IMR-90 (cell line): ENCODE measurements around the gene HASPIN. TPM values are rescaled to one million over a fixed set of nuclear protein-coding genes. Genes with fewer than 3 reads are reported as not detected.

Experiments
- ATAC-seq: fragments of 200-7000 bp; cut with Tn5 transposase; 2 replicates; pipeline ENCODE4 v1.9.1; 2020; ENCODE audit warnings: low read depth, mild to moderate bottlenecking, moderate library complexity
- BruUV-seq: library from RNA; stranded (reverse); fragments of 400-500 nt; replicated peaks from 2 replicates; lab custom pipeline; 2021; lab: Mats Ljungman, UMichigan
- CTCF ChIA-PET: fragments of 300-600 bp; formaldehyde crosslinking; extraction: SDS; loops from one replicate; lab custom pipeline; 2021; ENCODE audit warnings: antibody characterized with exemption; lab: Yijun Ruan, JAX
- POLR2A ChIA-PET: fragments of 300-600 bp; sonication (Branson Sonifier 250); formaldehyde crosslinking; loops from one replicate; lab custom pipeline; 2022; ENCODE audit warnings: antibody characterized with exemption; ENCODE audit not compliant: unreplicated experiment; lab: Charles Lee
- DNase-seq: peaks from one replicate; pipeline ENCODE4 v3.0.0; 2013
- H2AFZ ChIP-seq: replicated peaks from 2 replicates; pipeline ENCODE3; 2013; ENCODE audit warnings: low read length, mild to moderate bottlenecking; ENCODE audit not compliant: poor library complexity
- H2AK5ac ChIP-seq: 2 replicates; pipeline ENCODE4 v1.6.1; 2013; ENCODE audit warnings: low read depth, low read length, inconsistent platforms
- H2AK9ac ChIP-seq: replicated peaks from 2 replicates; pipeline ENCODE3; 2013; ENCODE audit warnings: mild to moderate bottlenecking, low read depth, low read length, moderate library complexity; ENCODE audit not compliant: poor library complexity
- H2BK120ac ChIP-seq: 2 replicates; pipeline ENCODE4 v1.6.1; 2013; ENCODE audit warnings: low read depth, low read length, inconsistent platforms
- H2BK15ac ChIP-seq: 3 replicates; pipeline ENCODE4 v1.6.1; 2013; ENCODE audit warnings: low read depth, low read length, inconsistent platforms
- H2BK20ac ChIP-seq: 2 replicates; pipeline ENCODE4 v1.6.1; 2013; ENCODE audit warnings: low read depth, mild to moderate bottlenecking, inconsistent platforms, low read length, moderate library complexity
- H2BK5ac ChIP-seq: 2 replicates; pipeline ENCODE4 v1.6.1; 2013; ENCODE audit warnings: mild to moderate bottlenecking, low read depth, low read length, inconsistent platforms; ENCODE audit not compliant: poor library complexity, severe bottlenecking
- H3K14ac ChIP-seq: replicated peaks from 2 replicates; pipeline ENCODE4 v1.6.1; 2013; ENCODE audit warnings: low read depth, low read length, inconsistent platforms
- H3K18ac ChIP-seq: 2 replicates; pipeline ENCODE4 v1.6.1; 2013; ENCODE audit warnings: low read depth, low read length, control low read depth
- H3K23ac ChIP-seq: 2 replicates; pipeline ENCODE4 v1.6.1; 2013; ENCODE audit warnings: low read depth, low read length, inconsistent platforms
- H3K27ac ChIP-seq: 2 replicates; pipeline ENCODE4 v1.5.1; 2013; ENCODE audit warnings: mild to moderate bottlenecking, control low read depth, low read length; ENCODE audit not compliant: insufficient read depth
- H3K27me3 ChIP-seq: 2 replicates; pipeline ENCODE4 v1.6.1; 2013; ENCODE audit warnings: low read length; ENCODE audit not compliant: control insufficient read depth, insufficient read depth
- H3K36me3 ChIP-seq: 2 replicates; pipeline ENCODE4 v1.6.1; 2013; ENCODE audit warnings: low read length, mixed read lengths; ENCODE audit not compliant: control insufficient read depth, insufficient read depth
- H3K4ac ChIP-seq: 2 replicates; pipeline ENCODE4 v1.6.1; 2013; ENCODE audit warnings: low read depth, low read length, inconsistent platforms
- H3K4me1 ChIP-seq: 2 replicates; pipeline ENCODE4 v1.6.1; 2013; ENCODE audit warnings: low read length, mixed read lengths; ENCODE audit not compliant: control insufficient read depth, insufficient read depth
- H3K4me2 ChIP-seq: 2 replicates; pipeline ENCODE4 v1.6.1; 2013; ENCODE audit warnings: low read depth, mild to moderate bottlenecking, control low read depth, low read length, moderate library complexity
- H3K4me3 ChIP-seq: 2 replicates; pipeline ENCODE4 v1.5.1; 2013; ENCODE audit warnings: low read depth, mild to moderate bottlenecking, control low read depth, low read length, moderate library complexity; ENCODE audit not compliant: insufficient read depth
- H3K56ac ChIP-seq: 2 replicates; pipeline ENCODE4 v1.6.1; 2013; ENCODE audit warnings: low read length, inconsistent platforms; ENCODE audit not compliant: insufficient read depth; ENCODE audit errors: extremely low read depth
- H3K79me1 ChIP-seq, 2 experiments: 2 replicates each; pipeline ENCODE4 v1.6.1; 2013; ENCODE audit warnings: low read length in 2 of 2, inconsistent platforms in 1 of 2, low read depth in 1 of 2
- H3K9ac ChIP-seq: 2 replicates; pipeline ENCODE4 v1.6.1; 2013; ENCODE audit warnings: low read depth, low read length, control low read depth
- H3K9me1 ChIP-seq: 2 replicates; pipeline ENCODE4 v1.6.1; 2013; ENCODE audit warnings: low read length, inconsistent platforms; ENCODE audit not compliant: insufficient read depth
- H3K9me3 ChIP-seq: 2 replicates; pipeline ENCODE4 v1.6.1; 2013; ENCODE audit warnings: low read length; ENCODE audit not compliant: control insufficient read depth, insufficient read depth
- H4K20me1 ChIP-seq: 2 replicates; pipeline ENCODE4 v1.6.1; 2013; ENCODE audit warnings: low read length, inconsistent platforms; ENCODE audit not compliant: insufficient read depth
- H4K5ac ChIP-seq: 2 replicates; pipeline ENCODE4 v1.6.1; 2013; ENCODE audit warnings: mild to moderate bottlenecking, low read depth, low read length, control low read depth
- H4K8ac ChIP-seq, 2 experiments: 2 replicates each; pipeline ENCODE4 v1.6.1; 2013; ENCODE audit warnings: low read depth in 2 of 2, low read length in 2 of 2, control low read depth in 1 of 2, inconsistent platforms in 1 of 2
- H4K91ac ChIP-seq: 2 replicates; pipeline ENCODE4 v1.6.1; 2013; ENCODE audit warnings: low read depth, low read length, inconsistent platforms; ENCODE audit not compliant: insufficient read depth
- BHLHE40 ChIP-seq: fragments of 150-350 bp; IDR thresholded peaks from 2 replicates; pipeline ENCODE4 v1.6.1; 2016; ENCODE audit warnings: mild to moderate bottlenecking, low read depth, low read length
- CEBPB ChIP-seq: IDR thresholded peaks from 2 replicates; pipeline ENCODE4 v1.6.1; 2012; ENCODE audit warnings: low read depth, low read length, improper control_type of control experiment
- CHD1 ChIP-seq: IDR thresholded peaks from 2 replicates; pipeline ENCODE4 v1.6.1; 2012; ENCODE audit warnings: low read depth, low read length, improper control_type of control experiment
- CTCF ChIP-seq: conservative IDR thresholded peaks from 2 replicates; pipeline ENCODE4 v1.5.1; 2012; ENCODE audit warnings: mild to moderate bottlenecking, low read depth, low read length, improper control_type of control experiment
- ELK1 ChIP-seq: fragments of 150-350 bp; IDR thresholded peaks from 2 replicates; pipeline ENCODE4 v1.6.1; 2016; ENCODE audit warnings: low read depth, mild to moderate bottlenecking, low read length, moderate library complexity, borderline replicate concordance
- FOS ChIP-seq: fragments of 150-350 bp; IDR thresholded peaks from 2 replicates; pipeline ENCODE4 v1.6.1; 2016; ENCODE audit warnings: low read depth, low read length
- MAFK ChIP-seq: IDR thresholded peaks from 2 replicates; pipeline ENCODE4 v1.6.1; 2012; ENCODE audit warnings: low read depth, low read length, improper control_type of control experiment
- MXI1 ChIP-seq: IDR thresholded peaks from 2 replicates; pipeline ENCODE4 v1.6.1; 2012; ENCODE audit warnings: low read depth, mild to moderate bottlenecking, low read length, moderate library complexity, borderline replicate concordance
- NFE2L2 ChIP-seq: fragments of 150-350 bp; IDR thresholded peaks from 2 replicates; pipeline ENCODE4 v1.6.1; 2016; ENCODE audit warnings: low read depth, mild to moderate bottlenecking, low read length
- RAD21 ChIP-seq: IDR thresholded peaks from 2 replicates; pipeline ENCODE4 v1.6.1; 2012; ENCODE audit warnings: low read length, improper control_type of control experiment
- RCOR1 ChIP-seq: IDR thresholded peaks from 2 replicates; pipeline ENCODE4 v1.6.1; 2012; ENCODE audit warnings: mild to moderate bottlenecking, low read length, improper control_type of control experiment; ENCODE audit not compliant: insufficient replicate concordance
- SMC3 ChIP-seq: fragments of 150-350 bp; IDR thresholded peaks from 2 replicates; pipeline ENCODE4 v1.6.1; 2016; ENCODE audit warnings: low read depth, mild to moderate bottlenecking, antibody characterized with exemption, low read length, moderate library complexity
- USF2 ChIP-seq: fragments of 150-350 bp; IDR thresholded peaks from 2 replicates; pipeline ENCODE4 v1.6.1; 2017; ENCODE audit warnings: mild to moderate bottlenecking, antibody characterized with exemption, low read length, low read depth
- WGBS, 2 experiments: methylation state at CpG; one replicate each; pipeline versions ENCODE4 v1.1.5 to v1.1.7; 2013; ENCODE audit warnings: missing lambda C conversion rate in 2 of 2; ENCODE audit not compliant: insufficient read length in 1 of 2; ENCODE audit errors: extremely low coverage in 2 of 2; 5-methylcytosine and 5-hydroxymethylcytosine counted together
- dilution Hi-C: fragments of 300-500 bp; cut with HindIII; formaldehyde crosslinking; loops from one replicate; pipeline ENCODE4 v1.14.3; 2018; ENCODE audit warnings: low sequenced_read_pairs; ENCODE audit not compliant: unreplicated experiment
- in situ Hi-C: fragments of 300-500 bp; cut with MboI; formaldehyde crosslinking; loops from 3 replicates; pipeline ENCODE4 v1.14.3; 2019; ENCODE audit warnings: low sequenced_read_pairs, inconsistent platforms, mixed read lengths
- intact Hi-C: fragments of 100-400 bp; cut with micrococcal nuclease; formaldehyde crosslinking; loops from 2 replicates; pipeline ENCODE4 v1.10.0; 2022
- polyA plus RNA-seq, 3 experiments: library from polyadenylated mRNA; depleted of rRNA; stranded (reverse); fragments of >200 nt; gene quantifications; 2 replicates each; pipeline ENCODE4 v1.2.3, GENCODE V29; 2012; ENCODE audit warnings: low replicate concordance in 1 of 3
- total RNA-seq: library from RNA; depleted of rRNA; stranded (reverse); fragments of >200 nt; gene quantifications from 2 replicates; pipeline ENCODE4 v1.2.3, GENCODE V29; 2012

The HASPIN gene
- total and polyA plus RNA-seq, 2 of the 4 experiments (the other 2 are of a cell fraction) = 2.2 to 4.3 TPM

- Histone ChIP-seq H3K9ac (no peak overlapping the region), H3K27ac (no peak overlapping the region), H3K79me1 (no peaks in the 10 kb centered on the region), H2AK9ac (no peak overlapping the region), H3K4me3 (no peak overlapping the region), H3K14ac (no peak overlapping the region), H4K91ac (no peak overlapping the region), H3K9me3 (no peaks in the 10 kb centered on the region), H4K8ac (no peak overlapping the region), H4K20me1 (no peaks in the 10 kb centered on the region), H2AK5ac (no peak overlapping the region), H3K27me3 (peaks cover 9% of the 10 kb centered on the region), H3K4ac (no peak overlapping the region), H3K4me2 (no peak overlapping the region), H4K5ac (no peak overlapping the region), H3K9me1 (no peaks in the 10 kb centered on the region), H3K56ac (no peak overlapping the region), H2BK5ac (no peak overlapping the region), H3K18ac (no peak overlapping the region), H3K36me3 (no peaks in the 10 kb centered on the region), H2BK15ac (no peak overlapping the region), H2AFZ (no peak overlapping the region), H2BK120ac (no peak overlapping the region), H2BK20ac (no peak overlapping the region), H3K4me1 (no peaks in the 10 kb centered on the region), H3K23ac (no peak overlapping the region)
- intact Hi-C loops = no loop called here
- ChIA-PET POLR2A (no interaction called here), CTCF (no interaction called here)
- no TSS peak for BruUV-seq
- WGBS, 2 experiments = 77% methylated on average over 5 of the region's 14 CpGs; no CpG with 5 or more reads in 1 of the 2 experiments
- DNase-seq (no peak), ATAC-seq (no peak)
- TF ChIP-seq CTCF (no peak), MXI1 (no peak), CEBPB (no peak), USF2 (no peak), RAD21 (no peak), CHD1 (no peak), ELK1 (no peak), BHLHE40 (no peak), MAFK (no peak), NFE2L2 (no peak), FOS (no peak), RCOR1 (no peak), SMC3 (no peak)
- in situ Hi-C loops = no loop called here
- dilution Hi-C loops = no loop called here
These were observed 34.8 kb upstream of the HASPIN start for GRCh38 chr17:3688852-3689261.
